Stomach (tissue), 9 donors: Measurements from ENCODE around the gene TP53BP2. TPM values are rescaled to one million over a fixed set of nuclear protein-coding genes. Genes with fewer than 3 reads are reported as not detected.
A peak's percentile ranks its signal among the peaks of the same experiment; 100 is the strongest.

Source experiments
- DNase-seq, 2 donors: peaks; one replicate each; pipeline versions ENCODE4 v3.0.0 to v3.0.0-alpha.2; 2013 to 2019
- H3K27ac ChIP-seq, 5 donors: fragments of 200-600 bp in 4 of 5; sonication (generic) in 4 of 5; one replicate each; pipeline ENCODE4 v1.5.1; 2013 to 2019; ENCODE audit warnings: mild to moderate bottlenecking in 1 of 5, moderate library complexity in 1 of 5
- H3K27me3 ChIP-seq, 3 donors: fragments of 200-600 bp; sonication (generic); one replicate each; pipeline ENCODE4 v1.5.1; 2017 to 2019; ENCODE audit warnings: mixed run types in 1 of 3
- H3K36me3 ChIP-seq, 4 donors: fragments of 200-600 bp; sonication (generic); 1 replicate in 3 of 4; 2 replicates in 1 of 4; pipeline ENCODE4 v1.5.1; 2016 to 2019
- H3K4me1 ChIP-seq, 4 donors: fragments of 200-600 bp; sonication (generic); one replicate each; pipeline ENCODE4 v1.5.1; 2016 to 2019
- H3K4me3 ChIP-seq, 4 donors: fragments of 200-600 bp; sonication (generic) in 3 of 4; one replicate each; pipeline ENCODE4 v1.5.1; 2016 to 2019; ENCODE audit warnings: mild to moderate bottlenecking in 1 of 4
- H3K9me3 ChIP-seq, 4 donors: fragments of 200-600 bp; sonication (generic); one replicate each; pipeline ENCODE4 v1.5.1; 2016 to 2019
- CTCF ChIP-seq, 7 experiments: fragments of 450-650 bp in 4 of 7; fragments of 200-600 bp in 3 of 7; sonication (generic) in 3 of 7; IDR thresholded peaks; one replicate each; pipeline ENCODE4 v1.5.1; 2016 to 2019; ENCODE audit warnings: antibody characterized with exemption in 7 of 7, control low read depth in 2 of 7, mild to moderate bottlenecking in 1 of 7
- EP300 ChIP-seq: sonication (generic); formaldehyde crosslinking; IDR thresholded peaks from one replicate; pipeline ENCODE4 v1.6.1; 2017; ENCODE audit warnings: antibody characterized with exemption
- POLR2A ChIP-seq, 4 donors: fragments of 450-650 bp; IDR thresholded peaks; one replicate each; pipeline ENCODE4 v1.6.1; 2016; ENCODE audit warnings: antibody characterized with exemption in 4 of 4, control low read depth in 2 of 4, mild to moderate bottlenecking in 1 of 4, moderate library complexity in 1 of 4
- POLR2AphosphoS5 ChIP-seq, 3 donors: sonication (generic); formaldehyde crosslinking; IDR thresholded peaks; one replicate each; pipeline ENCODE4 v1.6.1; 2016; ENCODE audit warnings: antibody characterized with exemption in 3 of 3
- WGBS, 5 donors: extraction: QIAGEN DNeasy Blood & Tissue Kit in 3 of 5; methylation state at CpG; one replicate each; pipeline versions ENCODE4 v1.1.5 to v1.1.7; 2013 to 2018; 5-methylcytosine and 5-hydroxymethylcytosine counted together
- intact Hi-C: fragments of 100-400 bp; cut with DNase I; formaldehyde crosslinking; loops from one replicate; pipeline ENCODE4 v1.15.1; 2023; ENCODE audit warnings: low total_unique reads
- polyA plus RNA-seq, 3 donors: library from polyadenylated mRNA; stranded (reverse); fragments of 200-250 nt; gene quantifications; one replicate each; pipeline ENCODE4 v1.2.3, GENCODE V29; 2013
- total RNA-seq, 5 donors: library from RNA; depleted of rRNA; stranded (reverse); fragments of >200 nt; gene quantifications; one replicate each; pipeline versions ENCODE4 v1.1.0 to v1.2.3, GENCODE V29; 2014 to 2016
- donor health status: healthy with polysubstance abuse.
- donor health status: Bipolar disorder and iron deficiency.
- donor health status: healthy.

TP53BP2 gene
- total and polyA plus RNA-seq, 8 donors: 6.9 to 157 (median 32.9) TPM

- no peak overlapping the region for H3K27ac ChIP-seq
- WGBS, 5 donors: 94 to 100% (median 97%) methylated on average over 2 of the region's 2 CpGs
- TF ChIP-seq POLR2AphosphoS5 (IDR thresholded peaks at IDR 0.05) (no peak), CTCF (IDR thresholded peaks at IDR 0.05) (no peak), POLR2A (IDR thresholded peaks at IDR 0.05) (no peak), EP300 (no peak)
- intact Hi-C loops: no loop called here
- no peak overlapping the region for H3K4me3 ChIP-seq
- H3K4me1 ChIP-seq: peaks cover 16 to 26% (median 21%) of the 10 kb centered on the region in 4 donors
- DNase-seq: no peak
- no peaks in the 10 kb centered on the region for H3K27me3 ChIP-seq
- no peaks in the 10 kb centered on the region for H3K9me3 ChIP-seq
- no peaks in the 10 kb centered on the region for H3K36me3 ChIP-seq
These were observed 2.8 kb upstream of the TP53BP2 start for GRCh38 chr1:223848536-223848935.

GRCh38 chr1:223847781-223848345, 2.1 kb upstream of the TP53BP2 start:
- Histone ChIP-seq H3K4me3 (no peak overlapping the region), H3K36me3 (no peaks in the 10 kb centered on the region), H3K4me1 (peaks cover 22 to 33% (median 28%) of the 10 kb centered on the region in 4 donors), H3K9me3 (no peaks in the 10 kb centered on the region), H3K27me3 (no peaks in the 10 kb centered on the region), H3K27ac (peak overlapping the region in 3 of 5 donors; percentile 99 to 100 (median 99))
- intact Hi-C loops: no loop called here
- 66 to 84% (median 75%) methylated on average over 4 of the region's 4 CpGs for WGBS, 5 donors
- TF ChIP-seq CTCF (IDR thresholded peaks at IDR 0.05): no peak
- TF ChIP-seq POLR2AphosphoS5 (IDR thresholded peaks at IDR 0.05): no peak
- no peak for TF ChIP-seq POLR2A (IDR thresholded peaks at IDR 0.05)
- no peak for TF ChIP-seq EP300
- DNase-seq: no peak

GRCh38 chr1:223845037-223845809, 524 bp downstream of the TP53BP2 start:
- peak; percentile 50 to 93 for DNase-seq
- H3K27me3 ChIP-seq: no peaks in the 10 kb centered on the region
- H3K4me1 ChIP-seq: peaks cover 30 to 59% (median 50%) of the 10 kb centered on the region in 4 donors
- H3K27ac ChIP-seq: peak overlapping the region; percentile 97 to 100 (median 99)
- H3K36me3 ChIP-seq: no peaks in the 10 kb centered on the region
- WGBS, 5 donors: 0 to 1% (median 0%) methylated on average over 16 to 69 of the region's 69 CpGs
- H3K4me3 ChIP-seq: peak overlapping the region; percentile 82 to 97 (median 91)
- intact Hi-C loops: no loop called here
- H3K9me3 ChIP-seq: no peaks in the 10 kb centered on the region
- peak in 2 of 3 donors; percentile 2 to 5 for TF ChIP-seq POLR2AphosphoS5 (IDR thresholded peaks at IDR 0.05)
- no peak for TF ChIP-seq EP300

- Histone ChIP-seq H3K36me3 (no peaks in the 10 kb centered on the region), H3K9me3 (no peaks in the 10 kb centered on the region), H3K4me1 (peaks cover 30 to 63% (median 50%) of the 10 kb centered on the region in 4 donors), H3K4me3 (peak overlapping the region; percentile 82 to 97 (median 91)), H3K27me3 (no peaks in the 10 kb centered on the region), H3K27ac (peak overlapping the region; percentile 21 to 100 (median 99))
- TF ChIP-seq CTCF (IDR thresholded peaks at IDR 0.05): no peak
- TF ChIP-seq EP300: no peak
- TF ChIP-seq POLR2A (IDR thresholded peaks at IDR 0.05): no peak
- no peak for TF ChIP-seq POLR2AphosphoS5 (IDR thresholded peaks at IDR 0.05)
- DNase-seq: peak in 1 of 2 donors; percentile 60
- WGBS, 5 donors: 0 to 3% (median 1%) methylated on average over 9 of the region's 9 CpGs
- intact Hi-C loops: no loop called here
These were observed 1.0 kb downstream of the TP53BP2 start for GRCh38 chr1:223844787-223845036.
